ENCODE data around the gene RYR2. TPM values are rescaled to one million over a fixed set of nuclear protein-coding genes. Genes with fewer than 3 reads are reported as not detected.

RYR2 gene
- total RNA-seq, 1 experiment from 2014 or later, result 3.4 TPM

DNA sequence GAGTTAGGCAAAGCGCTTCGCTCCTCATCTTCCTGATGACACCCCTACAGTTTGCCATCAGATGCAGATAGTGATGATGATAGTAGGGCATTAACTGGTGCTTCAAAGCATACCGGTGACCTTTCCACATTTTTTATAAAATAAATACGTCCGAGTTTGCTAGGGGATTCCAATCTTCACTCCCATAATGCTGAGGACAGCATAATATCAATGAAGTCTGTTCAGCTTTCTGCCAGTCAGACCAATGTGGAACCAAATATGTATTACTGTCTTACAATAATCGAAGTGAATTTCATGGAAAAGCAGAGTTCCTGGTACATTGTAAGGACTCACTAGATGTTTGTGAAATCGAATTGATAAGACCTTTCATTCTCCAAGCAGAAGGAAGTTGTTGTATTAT lies 258.7 kb downstream of the RYR2 start:
- no peak overlapping the region for H3K27ac ChIP-seq (ENCODE audit: insufficient read length, low read depth, low read length)
- DNase-seq, result no peak
- H4K91ac ChIP-seq (ENCODE audit: insufficient read length, low read depth, low read length), result no peak overlapping the region
- H2BK120ac ChIP-seq (ENCODE audit: low read depth, low read length, poor library complexity, severe bottlenecking), result no peak overlapping the region
- Mint-ChIP-seq H3K4me1 (no peaks in the 10 kb centered on the region), H3K36me3 (ENCODE audit: insufficient read depth in 1 of 3, low read depth in 3 of 3) (no peaks in the 10 kb centered on the region), H3K27ac (no peak overlapping the region), H3K4me3 (no peak overlapping the region), H3K9me3 (no peaks in the 10 kb centered on the region), H3K27me3 (ENCODE audit: low read depth) (no peaks in the 10 kb centered on the region)
- H3K9me3 ChIP-seq (ENCODE audit: control insufficient read depth, low read depth, low read length), result no peaks in the 10 kb centered on the region
- no peak overlapping the region for H3T11ph ChIP-seq (ENCODE audit: low read length)
- H3K79me1 ChIP-seq (ENCODE audit: insufficient read depth, low read depth, low read length, poor library complexity, severe bottlenecking), result no peaks in the 10 kb centered on the region
- no peaks in the 10 kb centered on the region for H3K27me3 ChIP-seq (ENCODE audit: insufficient read depth, low read length)
- no peak overlapping the region for H3K4me2 ChIP-seq (ENCODE audit: insufficient read depth, insufficient read length, low read length)
- no peak overlapping the region for H4K8ac ChIP-seq (replicated peaks; ENCODE audit: insufficient read length, low read depth, low read length)
- H4K5ac ChIP-seq (ENCODE audit: insufficient read length, low read depth, low read length), result no peak overlapping the region
- H2BK12ac ChIP-seq (ENCODE audit: insufficient read length, low read depth, low read length), result no peak overlapping the region
- no peak overlapping the region for H3K9ac ChIP-seq (ENCODE audit: extremely low read depth, insufficient read length, low read length)
- no peak overlapping the region for H3K18ac ChIP-seq (ENCODE audit: insufficient read length, low read depth, low read length)
- H3K4ac ChIP-seq (ENCODE audit: low read depth, low read length), result no peak overlapping the region
- H3K23me2 ChIP-seq (ENCODE audit: insufficient read length, low read depth, low read length, poor library complexity, severe bottlenecking), result no peaks in the 10 kb centered on the region
- H3K4me1 ChIP-seq (ENCODE audit: insufficient read depth, low read length), result no peaks in the 10 kb centered on the region
- no peak overlapping the region for H3K23ac ChIP-seq (ENCODE audit: insufficient read length, low read depth, low read length)
- no peak overlapping the region for H2AFZ ChIP-seq (ENCODE audit: low read length)
- no peak overlapping the region for H2BK5ac ChIP-seq (ENCODE audit: insufficient read length, low read length)
- no peak for TF ChIP-seq CTCF (conservative IDR thresholded peaks at IDR 0.05)
- no peak overlapping the region for H2AK5ac ChIP-seq (ENCODE audit: insufficient read length, low read length)
- no peaks in the 10 kb centered on the region; the same call in 1 of the 2 replicates for H3K79me2 ChIP-seq (ENCODE audit: insufficient read depth, low read length)
- H3K56ac ChIP-seq (ENCODE audit: insufficient read length, low read depth, low read length), result no peak overlapping the region
- H2BK20ac ChIP-seq (ENCODE audit: low read depth, low read length, poor library complexity, severe bottlenecking), result no peak overlapping the region
- no peak overlapping the region for H2BK15ac ChIP-seq (ENCODE audit: low read depth, low read length)
- H3K14ac ChIP-seq (ENCODE audit: insufficient read depth, low read length), result no peak overlapping the region
- no CpG with 5 or more reads among the region's 7 CpGs for WGBS (ENCODE audit: extremely low coverage, insufficient read length, low lambda C conversion rate)
- no peaks in the 10 kb centered on the region for H4K20me1 ChIP-seq (ENCODE audit: control insufficient read depth, insufficient read depth, insufficient read length)
